HG03520 (cell line): ENCODE measurements around the gene AP1M1.
A peak's percentile ranks its signal among the peaks of the same experiment; 100 is the strongest.
"Not testable (repeated sequence)": the region's sequence is repeated elsewhere in the genome, so short reads cannot be mapped to it uniquely, and the experiment has no call there.

Experiments used
- ATAC-seq: cut with Tn5 transposase; IDR thresholded peaks from one replicate; pipeline ENCODE4 v1.9.1; 2021; ENCODE audit warnings: mild to moderate bottlenecking, moderate library complexity; ENCODE audit not compliant: unreplicated experiment

AP1M1 gene

DNA sequence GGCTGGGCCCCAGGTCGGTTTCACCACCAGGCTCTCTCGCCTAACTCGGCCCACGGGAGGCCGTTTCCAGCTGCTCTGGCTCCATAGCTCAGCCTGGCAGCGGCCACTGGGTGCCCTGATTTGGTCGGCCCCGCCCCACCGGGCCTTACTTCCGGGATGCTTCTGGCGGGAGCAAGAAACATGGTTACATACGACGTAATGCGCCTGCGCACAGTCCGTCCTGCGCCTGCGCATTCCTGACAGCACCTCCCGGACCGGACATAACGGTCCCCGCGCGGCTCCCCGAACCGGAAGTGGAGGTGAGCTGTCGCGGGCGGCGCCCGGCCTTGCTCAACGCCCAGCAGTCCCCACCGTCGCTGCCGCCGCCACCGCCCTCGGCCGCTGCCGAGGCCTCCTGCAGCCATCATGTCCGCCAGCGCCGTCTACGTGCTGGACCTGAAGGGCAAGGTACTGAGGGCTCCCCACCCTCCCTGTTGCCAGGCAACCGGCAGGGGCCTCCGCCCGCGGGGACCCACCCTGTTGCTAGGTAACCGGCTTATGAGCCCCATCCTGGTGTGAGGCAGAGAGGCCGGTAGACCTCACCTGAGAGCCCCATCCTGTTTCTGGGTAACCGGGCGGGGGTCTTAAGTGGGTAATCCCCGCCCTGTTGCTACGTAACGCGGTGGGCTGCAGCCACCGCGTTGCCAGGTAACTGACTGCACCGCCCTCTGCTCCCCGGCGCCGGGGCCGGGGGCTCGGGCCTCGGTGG is at the start of gene AP1M1:
TSS of gene AP1M1 (plus strand) at position 290 of the 748 bp plus-strand sequence. CDS start at position 406, 116 bp downstream.
- ATAC-seq: peak; percentile 70

DNA sequence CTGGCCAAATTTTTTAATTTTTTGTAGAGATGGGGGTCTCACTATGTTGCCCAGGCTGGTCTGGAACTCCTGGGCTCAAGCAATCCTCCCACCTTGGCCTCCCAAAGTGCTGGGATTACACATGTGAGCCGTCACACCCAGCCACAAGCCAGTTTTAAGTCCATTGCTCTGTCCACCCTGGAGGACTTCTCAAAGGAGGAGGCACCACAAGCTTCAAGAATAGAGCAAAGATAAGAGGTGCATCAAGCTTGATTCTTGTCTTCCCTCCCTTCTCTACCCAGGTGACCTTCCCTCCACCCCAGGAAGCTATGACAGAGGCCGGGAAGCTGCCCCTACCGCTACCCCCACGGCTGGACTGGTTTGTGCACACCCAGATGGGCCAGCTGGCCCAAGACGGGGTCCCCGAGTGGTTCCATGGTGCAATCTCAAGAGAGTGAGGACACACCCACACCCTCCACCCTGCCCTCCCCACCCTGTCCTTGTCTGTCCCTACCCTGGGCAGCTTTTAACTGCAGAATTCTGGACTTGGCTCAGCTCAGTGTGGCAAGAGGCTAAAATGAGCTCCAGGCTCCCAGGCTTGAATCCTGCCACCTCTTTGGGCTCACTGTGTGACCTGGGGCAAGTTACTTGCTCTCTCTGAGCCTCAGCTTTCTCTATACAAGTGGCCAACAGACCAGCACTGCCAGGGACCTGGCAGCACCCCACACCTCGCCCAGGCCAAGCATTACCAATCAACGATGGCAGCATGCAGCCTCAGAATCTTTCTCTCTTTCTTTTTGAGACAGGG is 49.1 kb upstream of the AP1M1 start:
- no peak for ATAC-seq

DNA sequence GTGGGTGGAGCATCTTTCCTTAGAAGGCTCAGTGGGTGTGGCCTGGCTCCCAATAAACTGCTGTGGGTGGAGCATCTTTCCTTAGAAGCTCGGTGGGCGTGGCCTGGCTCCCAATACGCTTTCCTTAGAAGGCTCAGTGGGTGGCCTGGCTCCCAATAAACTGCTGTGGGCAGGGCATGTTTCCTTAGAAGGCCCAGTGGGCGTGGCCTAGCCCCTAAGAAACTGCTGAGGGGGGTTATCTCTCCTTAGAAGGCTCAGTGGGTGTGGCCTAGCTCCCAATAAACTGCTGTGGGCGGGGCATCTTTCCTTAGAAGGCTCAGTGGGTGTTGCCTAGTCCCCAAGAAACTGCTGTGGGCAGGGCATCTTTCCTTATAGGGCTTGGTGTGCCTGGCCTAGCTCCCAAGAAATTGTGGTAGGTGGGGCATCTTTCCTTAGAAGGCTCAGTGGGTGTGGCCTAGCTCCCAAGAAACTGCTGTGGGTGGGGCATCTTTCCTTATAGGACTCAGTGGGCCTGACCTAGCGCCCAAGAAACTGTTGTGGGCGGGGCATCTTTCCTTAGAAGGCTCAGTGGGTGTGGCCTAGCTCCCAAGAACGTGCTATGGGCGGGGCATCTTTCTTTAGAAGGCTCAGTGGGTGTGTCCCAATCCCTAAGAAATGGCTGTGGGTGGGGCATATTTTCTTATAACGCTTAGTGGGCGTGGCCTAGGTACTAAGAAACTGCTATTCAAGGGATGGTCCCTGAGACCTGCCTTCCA is 44.0 kb upstream of the AP1M1 start:
- no peak for ATAC-seq

DNA sequence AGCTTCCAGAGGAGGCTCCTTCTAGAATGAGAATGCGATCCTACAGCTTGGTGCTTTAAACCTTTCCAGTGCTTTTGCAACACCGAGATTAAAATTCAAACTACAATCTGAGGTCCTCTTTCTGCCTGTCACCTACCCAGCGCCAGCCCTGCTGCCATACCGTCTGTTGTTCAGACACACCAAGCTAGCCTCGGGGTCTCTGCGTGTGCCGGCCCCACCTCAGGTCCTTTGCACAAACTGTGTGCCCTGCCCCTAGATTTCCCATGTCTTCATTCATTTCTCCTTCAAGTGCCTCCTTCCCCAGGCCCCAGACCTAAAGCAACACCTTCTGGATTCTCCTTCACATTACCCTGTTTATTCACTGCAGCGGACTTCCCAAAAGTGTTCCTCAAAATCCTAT is 43.2 kb upstream of the AP1M1 start:
- no peak for ATAC-seq

DNA sequence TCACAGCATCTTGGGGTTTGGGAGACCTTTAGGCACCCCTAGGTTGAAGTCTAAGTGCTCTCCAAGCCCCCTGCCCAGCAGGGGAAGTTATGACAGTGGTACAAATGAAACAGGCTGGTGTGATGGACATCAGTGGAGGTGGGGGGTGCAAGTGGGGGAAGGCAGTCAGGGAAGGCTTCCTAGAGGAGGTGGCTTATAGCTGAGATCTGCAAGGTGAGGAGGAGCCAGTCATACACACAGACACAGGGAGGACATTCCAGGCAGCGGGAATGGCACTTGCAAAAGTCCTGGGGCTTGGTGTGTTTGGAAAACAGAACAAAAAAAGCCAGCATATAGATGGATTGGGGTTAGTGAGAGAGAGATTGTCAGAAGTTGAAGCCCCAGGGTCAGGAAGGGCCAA is 42.6 kb upstream of the AP1M1 start:
- ATAC-seq: no peak

DNA sequence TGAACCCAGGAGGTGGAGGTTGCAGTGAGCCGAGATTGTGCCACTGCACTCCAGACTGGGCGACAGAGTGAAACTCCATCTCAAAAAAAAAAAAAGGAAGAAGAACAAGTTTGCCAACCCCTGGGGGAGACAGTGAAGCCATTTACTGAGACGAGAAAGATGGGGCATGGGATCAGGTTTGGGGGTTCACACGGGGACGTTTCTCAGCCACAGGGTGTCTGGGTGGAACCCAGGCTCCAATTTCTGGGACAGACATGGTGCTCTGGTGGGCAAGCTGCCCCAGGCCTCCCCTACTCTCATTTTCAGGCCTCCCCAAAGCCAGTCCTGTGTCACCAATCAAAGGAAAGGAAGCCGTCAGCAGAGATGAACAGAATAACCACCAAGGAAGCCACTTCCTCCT is 40.8 kb upstream of the AP1M1 start:
- ATAC-seq: no peak

DNA sequence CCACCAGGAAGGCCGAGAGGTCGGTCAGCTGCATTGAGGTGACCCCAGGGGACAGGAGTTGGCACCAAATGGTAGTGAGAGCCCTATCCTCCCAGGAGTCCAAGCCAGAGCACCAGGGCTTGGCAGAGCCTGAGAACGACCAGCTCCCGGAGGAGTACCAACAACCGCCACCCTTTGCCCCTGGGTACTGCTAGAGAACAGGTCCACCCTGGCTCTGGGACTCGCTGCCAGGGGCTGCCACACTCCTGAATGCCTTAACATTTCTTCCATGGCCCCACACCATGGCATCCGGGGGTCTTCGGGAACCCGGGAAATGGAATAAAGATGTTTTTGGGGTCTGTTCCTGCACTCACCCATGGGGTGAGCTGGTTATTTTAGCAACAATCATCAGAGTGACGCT is 40.1 kb upstream of the AP1M1 start:
- ATAC-seq: no peak

DNA sequence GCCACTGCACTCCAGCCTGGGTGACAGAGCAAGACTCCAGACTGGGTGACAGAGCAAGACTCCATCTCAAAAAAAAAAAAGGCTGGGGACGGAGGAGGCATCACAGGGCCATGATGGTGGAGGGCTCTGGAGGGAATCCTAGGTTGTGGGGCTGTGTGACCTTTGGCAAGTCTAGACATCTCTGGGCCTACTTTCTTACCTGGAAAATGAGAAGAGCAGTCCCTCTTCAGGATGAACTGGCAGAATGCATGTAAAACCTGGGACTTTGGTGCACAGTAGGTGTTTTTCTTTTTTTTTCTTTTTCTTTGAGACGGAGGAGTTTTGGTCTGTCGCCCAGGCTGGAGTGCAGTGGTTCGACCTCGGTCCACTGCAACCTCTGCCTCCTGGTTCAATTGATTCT is 38.1 kb upstream of the AP1M1 start:
- no peak for ATAC-seq

DNA sequence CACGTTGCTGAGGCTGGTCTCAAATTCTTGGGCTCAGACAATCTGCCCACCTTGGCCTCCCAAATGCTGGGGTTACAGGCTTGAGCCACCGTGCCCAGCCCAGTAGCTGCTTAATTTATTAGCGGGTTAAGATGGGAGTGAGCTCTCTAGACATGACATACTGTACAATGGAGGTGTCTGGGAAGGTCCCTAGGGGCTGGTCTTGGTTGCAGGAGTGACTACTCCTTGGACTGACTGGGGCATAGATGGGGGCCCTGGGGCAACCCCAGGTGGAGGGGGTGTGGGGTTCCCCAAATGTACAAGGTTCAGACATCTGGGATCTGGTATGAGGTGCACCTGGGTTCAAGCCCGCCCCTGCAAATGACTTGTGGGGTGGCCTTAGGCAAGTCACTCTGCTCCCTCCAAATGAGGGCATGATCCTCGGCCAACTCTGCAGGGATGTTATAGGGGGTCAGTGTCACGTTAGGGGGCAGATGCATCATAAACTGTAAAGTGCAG is 37.2 kb upstream of the AP1M1 start:
- ATAC-seq: no peak

DNA sequence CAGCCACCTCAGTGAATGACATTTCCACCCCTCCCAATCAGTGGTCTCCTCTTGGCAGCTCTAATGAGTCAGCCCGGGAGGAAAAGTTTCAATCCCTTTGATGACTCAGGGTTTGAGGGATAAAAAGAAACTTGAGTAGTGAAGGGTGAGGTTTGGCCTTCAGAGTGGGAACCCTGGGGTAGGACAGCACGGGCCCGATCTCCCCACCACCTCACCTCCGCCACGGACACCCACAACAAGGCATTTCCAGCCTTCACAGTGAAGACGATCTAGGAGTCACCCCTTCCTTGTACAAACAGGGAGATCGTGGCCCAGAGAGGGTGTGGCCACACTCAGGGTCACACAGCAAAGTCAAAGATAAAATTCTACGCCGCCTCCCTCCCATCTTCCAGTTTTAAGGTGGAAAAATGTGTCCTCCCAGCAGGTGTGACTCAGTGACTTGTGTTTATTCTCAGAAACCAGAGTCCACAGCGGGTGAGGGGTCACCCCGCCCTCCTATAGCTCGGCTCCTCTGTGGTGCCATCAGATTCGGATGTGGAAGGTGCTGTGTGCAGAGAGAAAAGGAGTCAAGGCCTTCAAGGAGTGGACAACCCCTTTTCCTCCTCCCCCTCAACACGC is 36.7 kb upstream of the AP1M1 start:
- ATAC-seq: no peak

DNA sequence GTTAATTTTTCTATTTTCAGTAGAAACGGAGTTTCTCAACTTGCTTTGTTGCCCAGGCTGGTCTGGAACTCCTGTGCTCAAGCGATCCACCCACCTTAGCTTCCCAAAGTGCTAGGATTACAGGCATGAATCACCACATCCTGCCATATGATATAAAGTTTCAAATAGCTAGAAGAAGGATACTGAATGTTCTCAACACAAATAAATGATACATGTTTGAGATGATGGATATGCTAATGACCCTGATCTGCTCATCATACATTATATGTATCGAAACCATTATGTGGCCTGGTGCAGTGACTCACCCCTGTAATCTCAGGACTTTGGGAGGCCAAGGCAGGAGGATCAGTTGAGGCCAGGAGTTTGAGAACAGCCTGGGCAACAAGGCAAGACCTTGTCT is 35.9 kb upstream of the AP1M1 start:
- no peak for ATAC-seq

DNA sequence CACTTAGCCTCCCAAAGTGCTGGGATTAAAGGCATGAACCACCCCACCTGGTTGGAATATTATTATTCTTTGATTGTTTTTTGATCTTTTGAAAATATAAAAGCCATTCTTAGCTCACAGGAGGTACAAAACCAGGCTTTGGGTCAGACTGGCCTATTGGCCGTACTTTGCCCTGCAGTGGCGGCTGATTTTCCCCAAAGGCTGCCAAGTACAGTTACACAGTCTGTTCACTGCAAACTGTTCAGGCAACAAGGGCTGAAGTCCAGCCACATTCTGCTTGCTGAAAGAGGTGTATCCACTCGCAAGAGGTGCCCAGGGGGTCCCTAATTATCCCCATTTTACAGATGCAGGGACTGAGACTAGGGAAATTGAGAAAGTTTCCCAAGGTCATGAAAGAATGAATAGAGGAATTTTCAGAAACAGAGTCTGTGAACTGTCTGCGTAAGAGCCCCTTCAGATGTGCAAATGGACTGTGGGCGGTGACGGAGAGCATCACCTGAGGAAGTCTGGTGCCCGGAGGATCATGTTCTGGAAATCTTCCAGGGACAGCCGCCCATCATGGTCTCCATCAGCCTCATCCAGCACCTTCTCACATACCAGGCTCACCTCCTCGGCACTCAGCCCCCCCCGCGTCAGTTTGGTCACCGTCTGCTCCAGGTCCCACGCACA is 33.4 kb upstream of the AP1M1 start:
- no peak for ATAC-seq

DNA sequence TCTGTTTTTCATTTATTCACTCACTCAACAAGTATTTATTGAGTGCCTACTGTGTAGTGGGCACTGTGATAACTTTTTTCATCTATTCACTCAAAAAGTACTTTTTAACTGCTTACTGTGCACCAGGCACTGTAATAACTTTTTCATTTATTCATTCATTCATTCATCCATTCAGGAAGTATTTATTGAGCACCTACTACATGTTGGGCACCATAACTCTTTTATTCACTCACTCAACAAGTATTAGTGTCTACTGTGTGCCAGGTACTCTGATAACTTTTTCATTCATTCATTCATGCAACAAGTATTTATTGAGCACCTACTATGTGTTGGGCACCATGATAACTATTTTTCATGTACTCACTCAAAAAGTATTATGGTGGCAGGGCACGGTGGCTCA is 31.3 kb upstream of the AP1M1 start:
- ATAC-seq: no peak

DNA sequence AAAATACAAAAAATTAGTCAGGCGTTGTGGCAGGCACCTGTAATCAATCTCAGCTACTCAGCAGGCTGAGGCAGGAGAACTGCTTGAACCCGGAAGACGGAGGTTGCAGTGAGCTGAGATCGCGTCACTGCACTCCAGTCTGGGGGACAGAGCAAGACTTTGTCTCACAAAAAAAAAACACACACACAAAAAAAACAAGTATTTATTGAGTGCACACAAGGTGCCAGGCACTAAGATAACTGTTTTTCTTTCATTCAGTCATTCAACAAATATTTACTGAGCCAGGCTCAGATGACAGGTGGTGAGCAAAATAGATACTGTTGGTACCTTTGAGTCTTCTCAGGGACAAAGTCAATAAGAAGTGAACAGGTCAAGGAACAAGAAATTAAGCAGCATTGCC is 30.7 kb upstream of the AP1M1 start:
- ATAC-seq: no peak

DNA sequence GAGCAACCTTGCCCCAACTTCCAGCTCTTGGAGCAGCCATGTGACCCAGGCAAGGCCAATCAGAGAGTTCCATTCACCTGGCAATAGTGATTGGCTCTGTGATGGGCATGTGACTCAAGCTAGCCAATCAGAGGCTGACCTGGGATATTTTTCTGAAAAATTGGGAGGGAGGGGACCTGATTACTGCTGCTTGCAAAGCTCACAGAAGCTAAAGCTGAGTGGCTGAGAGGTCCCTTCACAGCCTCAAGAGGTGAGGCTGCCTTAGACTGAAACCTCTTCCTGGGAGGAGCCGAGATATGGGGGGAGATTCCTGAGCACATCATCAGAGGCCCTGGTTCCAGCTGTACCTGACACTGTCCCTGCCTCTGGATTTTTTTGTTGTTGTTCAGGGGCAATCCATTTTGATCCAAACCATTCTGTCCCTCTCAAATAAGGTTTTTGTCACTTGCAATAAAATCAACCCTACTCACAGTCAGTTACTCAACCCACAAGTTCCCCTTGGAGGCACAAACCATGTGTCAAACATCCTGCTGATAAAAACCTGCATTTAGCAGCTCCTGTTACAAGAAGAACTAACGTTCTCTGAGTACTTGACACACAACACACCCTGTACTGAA is 29.1 kb upstream of the AP1M1 start:
- ATAC-seq: no peak

DNA sequence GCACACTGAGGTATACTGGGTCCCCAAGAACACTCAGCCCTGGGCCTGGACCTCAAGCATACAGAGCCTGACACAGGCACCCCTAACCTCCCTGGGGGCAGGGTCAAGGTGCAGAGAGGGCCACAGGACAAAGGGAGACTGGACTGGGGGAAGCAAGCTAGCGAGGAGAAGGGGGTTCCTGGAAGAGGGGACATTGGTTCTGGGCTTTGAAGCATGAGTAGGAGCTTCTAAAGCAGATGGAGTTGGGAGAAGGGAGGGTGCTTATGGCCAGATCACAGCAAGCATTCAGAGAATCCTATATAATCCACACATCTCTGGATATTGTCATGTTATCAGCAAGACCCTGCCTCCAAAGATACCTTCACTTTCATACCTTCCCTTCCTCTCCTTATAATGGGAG is 27.6 kb upstream of the AP1M1 start:
- ATAC-seq: no peak

DNA sequence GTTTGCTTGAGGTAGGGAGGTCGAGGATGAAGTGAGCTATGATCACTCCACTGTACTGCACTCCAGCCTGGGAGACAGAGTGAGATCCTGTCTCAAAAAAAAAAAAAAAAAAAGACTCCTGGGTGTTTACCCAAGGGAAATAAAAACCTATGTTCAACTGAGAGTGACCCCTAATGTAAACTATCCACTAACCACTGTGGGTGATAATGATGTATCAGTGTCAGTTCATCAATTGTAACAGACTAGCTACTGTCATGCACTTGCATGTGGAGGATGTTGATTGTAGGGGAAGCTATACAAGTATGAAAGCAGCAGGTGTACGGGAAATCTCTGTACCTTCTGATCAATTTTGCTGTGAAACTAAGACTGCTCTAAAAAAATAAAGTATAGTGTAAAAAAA is 21.8 kb upstream of the AP1M1 start:
- ATAC-seq: no peak

DNA sequence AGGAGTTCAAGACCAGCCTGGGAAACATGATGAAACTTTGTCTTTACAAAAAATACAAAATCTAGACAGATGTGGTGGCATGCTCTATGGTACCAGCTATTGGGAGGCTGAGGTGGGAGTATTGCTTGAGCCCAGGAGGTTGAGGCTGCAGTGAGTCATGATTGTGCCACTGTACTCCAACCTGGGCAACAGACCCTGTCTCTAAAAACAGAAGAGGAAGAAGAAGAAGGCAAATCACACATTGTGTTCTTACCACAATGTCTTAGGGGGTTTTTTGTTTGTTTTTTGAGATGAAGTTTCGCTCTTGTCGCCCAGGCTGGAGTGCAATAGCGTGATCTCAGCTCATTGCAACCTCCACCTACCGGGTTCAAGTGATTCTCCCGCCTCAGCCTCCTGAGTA is 18.8 kb upstream of the AP1M1 start:
- not testable (repeated sequence) for ATAC-seq

DNA sequence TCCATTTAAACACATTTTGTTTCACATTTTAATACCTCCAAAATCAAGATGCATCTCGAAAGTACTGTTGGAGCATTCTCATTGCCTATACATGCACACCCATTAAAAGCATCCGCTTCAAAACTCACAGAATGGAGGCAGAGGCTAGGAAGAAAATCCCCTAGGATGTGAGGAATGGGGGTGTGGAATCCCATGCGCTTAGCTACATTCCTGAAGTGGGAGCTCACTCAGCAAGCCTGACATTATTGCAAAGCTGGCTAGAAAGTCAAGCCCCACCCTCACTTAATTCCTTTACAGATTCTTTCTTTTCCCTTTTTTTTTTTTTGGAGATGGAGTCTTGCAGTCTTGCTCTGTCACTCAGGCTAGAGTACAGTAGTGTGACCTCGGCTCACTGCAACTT is 17.1 kb upstream of the AP1M1 start:
- no peak for ATAC-seq

DNA sequence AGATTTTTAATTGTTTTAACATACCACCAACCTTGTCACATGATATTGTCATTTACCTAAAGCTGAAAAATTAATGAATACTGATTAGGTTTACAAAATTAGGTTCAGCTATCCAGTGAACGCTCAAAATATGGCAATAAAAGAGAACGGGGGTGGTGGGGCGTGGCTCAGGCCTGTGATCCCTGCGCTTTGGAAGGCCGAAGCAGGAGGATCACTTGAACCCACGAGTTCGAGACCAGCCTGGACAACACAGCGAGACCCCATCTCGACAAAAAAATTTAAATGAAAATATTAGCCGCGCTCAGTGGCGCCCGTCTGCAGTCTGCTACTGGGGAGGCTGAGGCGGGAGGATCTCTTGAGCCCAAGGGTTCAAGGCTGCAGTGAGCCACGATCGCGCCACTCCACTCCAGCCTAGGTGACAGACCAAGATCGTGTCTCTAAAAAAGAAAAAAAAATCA is 13.0 kb upstream of the AP1M1 start:
- no peak for ATAC-seq
